Heart left ventricle (tissue), 13 donors: ENCODE measurements around the gene FAM114A1.

Source experiments
- CTCF ChIP-seq, 12 donors: fragments of 200-600 bp; sonication (generic) in 4 of 12; IDR thresholded peaks; one replicate each; pipeline versions ENCODE4 v1.5.0 to v1.8.0; 2018 to 2022; ENCODE audit warnings: antibody characterized with exemption in 12 of 12, mild to moderate bottlenecking in 5 of 12
- POLR2A ChIP-seq, 2 donors: fragments of 450-650 bp; IDR thresholded peaks; one replicate each; pipeline ENCODE4 v1.6.1; 2017; ENCODE audit warnings: antibody characterized with exemption in 2 of 2, mild to moderate bottlenecking in 2 of 2, moderate library complexity in 2 of 2
- donor health status: ischemic (EF 13 %, LVEDD 7.1; RV severe dilation, severe dysfunction).
- donor health status: DM: no; HTN: yes; CAD: no.
- donor health status: DM: no; HTN: no; CAD: no.
- donor health status: ischemic (EF 25% LVEDD 6.9; RV normal size, moderate dysfunction).
- donor health status: ischemic (EF 25% LVEDD 5.7; RV mildly dilated, moderate dysfunction).
- donor health status: ischemic (EF 35%, LVEDD 5.7; RV mildly dilated, moderate dysfunction).
- donor health status: nonischemic (EF 11% LVEDD 7.7; RV severe dilation, severe dysfunction).
- donor health status: DM: yes; HTN: yes; CAD: no.
- donor health status: PGD.
- donor health status: ischemic (EF 29% LVEDD 5.4; RV normal size, mild dysfunction).
- donor health status: nonischemic (EF 23%, LVEDD 6.1; RV moderate dilation, normal function).

- peak; percentile 41 to 90 (median 62) for TF ChIP-seq CTCF (IDR thresholded peaks at IDR 0.05)
- TF ChIP-seq POLR2A (IDR thresholded peaks at IDR 0.05) = no peak
These were observed 6.7 kb upstream of the FAM114A1 start for GRCh38 chr4:38860788-38861424.
